HG03175 (cell line): Measurements from ENCODE around the gene MPG.

Experiments
- ATAC-seq: cut with Tn5 transposase; IDR thresholded peaks from one replicate; pipeline ENCODE4 v1.9.1; 2021; ENCODE audit warnings: mild to moderate bottlenecking, moderate library complexity; ENCODE audit not compliant: unreplicated experiment

Gene MPG

GRCh38 chr16:47234-47633, 30.8 kb upstream of the MPG start:
- no peak for ATAC-seq

DNA sequence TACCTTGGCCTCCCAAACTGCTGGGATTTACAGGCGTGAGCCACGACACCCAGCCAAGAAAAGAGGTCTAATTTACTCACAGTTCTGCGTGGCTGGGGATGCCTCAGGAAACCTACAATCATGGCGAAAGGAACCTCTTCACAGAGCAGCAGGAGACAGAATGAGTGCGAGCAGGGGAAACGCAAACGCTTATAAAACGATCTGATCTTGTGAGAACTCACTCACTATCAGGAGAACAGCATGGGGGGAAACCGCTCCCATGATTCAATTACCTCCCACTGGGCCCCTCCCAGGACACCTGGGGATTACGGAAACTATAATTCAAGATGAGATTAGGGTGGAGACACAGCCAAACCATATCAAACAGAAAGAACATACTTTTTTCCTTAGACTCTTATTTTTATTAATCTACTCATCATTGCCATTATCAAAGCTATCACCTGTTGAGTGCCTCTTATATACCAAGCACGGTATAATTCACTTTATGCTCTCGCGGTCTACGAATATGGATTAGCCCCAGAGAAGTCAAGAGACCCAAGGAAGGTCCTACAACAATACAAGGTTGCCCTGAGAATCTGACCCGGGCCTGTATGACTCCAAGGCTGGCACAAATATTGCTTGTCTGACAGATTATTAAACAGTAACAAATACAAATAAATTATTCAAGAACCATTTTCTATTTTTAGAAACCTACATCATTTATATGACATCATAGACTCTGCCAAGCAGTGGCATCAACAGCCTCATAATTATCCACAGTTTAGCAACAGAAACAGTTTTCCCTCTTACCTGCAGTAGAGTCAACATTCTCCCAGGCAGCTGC, 27.0 kb upstream of the MPG start:
- ATAC-seq: no peak

- ATAC-seq: peak; percentile 91
Measured at GRCh38 chr16:53346-54236, 24.4 kb upstream of the MPG start, which contains the start of the genes POLR3K and SNRNP25. POLR3K (minus strand) TSS chr16:53608; CDS start chr16:53586, 22 bp downstream. SNRNP25 (plus strand) TSS chr16:53828; CDS start chr16:54017, 189 bp downstream.

GRCh38 chr16:54237-54581, 23.8 kb upstream of the MPG start:
- no peak for ATAC-seq

DNA sequence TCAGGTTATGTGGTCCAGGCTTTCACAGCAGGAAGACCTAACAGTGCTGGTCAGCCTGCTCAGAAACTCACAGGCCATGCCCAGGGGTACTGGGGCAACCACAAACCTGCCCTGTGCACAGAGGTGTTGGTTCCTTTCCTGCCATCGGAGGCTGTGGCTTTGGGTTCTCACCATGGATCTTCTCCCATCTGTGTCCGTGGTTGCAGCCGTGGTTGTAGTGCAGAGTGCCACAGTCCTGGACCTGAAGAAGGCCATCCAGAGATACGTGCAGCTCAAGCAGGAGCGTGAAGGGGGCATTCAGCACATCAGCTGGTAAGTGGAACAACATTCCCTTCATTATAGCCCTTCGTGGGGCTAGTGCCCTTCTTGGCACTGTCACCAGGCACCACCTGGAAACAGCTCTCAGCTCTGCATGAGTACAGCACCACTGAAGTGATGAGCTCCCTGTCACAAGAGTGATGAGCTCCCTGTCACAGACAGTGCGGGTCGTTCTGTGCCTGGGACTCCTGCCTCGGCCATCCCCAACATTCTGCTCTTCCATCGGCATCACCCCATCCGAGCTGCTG, 22.4 kb upstream of the MPG start:
- no peak for ATAC-seq

DNA sequence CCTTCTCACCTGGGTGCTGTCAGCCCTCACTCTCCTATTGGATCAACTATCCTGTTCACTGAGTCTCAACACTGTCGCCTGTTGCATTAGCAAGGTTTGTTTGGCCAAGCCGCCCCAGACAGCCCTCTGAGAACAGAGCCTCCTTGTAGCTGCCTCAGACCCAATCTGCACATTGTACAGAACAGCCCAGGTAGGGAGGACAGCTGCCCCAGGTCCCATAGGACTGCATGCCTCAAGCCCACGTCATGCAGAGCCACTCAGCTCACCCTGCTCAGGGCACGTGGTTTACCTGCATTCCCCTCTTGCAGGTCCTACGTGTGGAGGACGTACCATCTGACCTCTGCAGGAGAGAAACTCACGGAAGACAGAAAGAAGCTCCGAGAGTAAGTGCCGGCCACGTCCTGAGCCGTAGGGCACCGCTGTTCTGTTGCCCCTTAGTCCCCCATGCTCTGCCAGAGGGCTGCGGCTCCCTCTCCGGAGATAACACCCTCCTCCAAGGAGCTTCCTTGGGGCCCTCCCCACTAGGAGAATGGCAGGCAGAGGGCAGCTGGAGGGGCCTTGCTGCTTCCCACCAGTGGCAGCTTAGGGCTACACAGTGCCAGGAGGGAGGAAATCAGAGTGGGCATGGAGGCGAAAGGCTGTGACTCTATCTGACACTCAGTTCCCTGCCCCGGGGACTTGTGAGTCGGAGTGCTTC, 21.6 kb upstream of the MPG start:
- ATAC-seq: no peak

- ATAC-seq: no peak
Measured at GRCh38 chr16:57711-58110, 20.3 kb upstream of the MPG start.

- ATAC-seq: no peak
Measured at GRCh38 chr16:58491-59439, 19.3 kb upstream of the MPG start.

- ATAC-seq: no peak
Measured at GRCh38 chr16:59440-60059, 18.5 kb upstream of the MPG start.

DNA sequence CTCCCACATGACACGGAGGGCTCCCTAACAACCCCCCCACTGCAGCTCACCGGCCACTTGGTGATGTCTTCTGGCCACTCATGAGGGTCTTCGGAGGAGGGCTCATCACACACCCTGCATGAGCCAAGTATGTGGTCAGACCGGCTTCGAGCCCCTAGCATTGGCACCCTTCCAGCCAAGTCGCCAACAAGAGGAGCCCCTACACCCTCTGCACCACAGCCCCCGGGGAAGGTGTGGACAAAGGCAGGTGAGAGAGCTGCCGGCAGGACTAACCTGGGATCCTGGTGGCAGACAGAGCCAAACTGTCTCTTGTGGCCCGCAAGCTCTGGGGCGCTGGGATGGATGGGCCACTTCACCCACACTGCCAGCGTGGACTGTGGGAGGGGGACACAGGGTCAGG, 17.9 kb upstream of the MPG start:
- ATAC-seq: no peak

DNA sequence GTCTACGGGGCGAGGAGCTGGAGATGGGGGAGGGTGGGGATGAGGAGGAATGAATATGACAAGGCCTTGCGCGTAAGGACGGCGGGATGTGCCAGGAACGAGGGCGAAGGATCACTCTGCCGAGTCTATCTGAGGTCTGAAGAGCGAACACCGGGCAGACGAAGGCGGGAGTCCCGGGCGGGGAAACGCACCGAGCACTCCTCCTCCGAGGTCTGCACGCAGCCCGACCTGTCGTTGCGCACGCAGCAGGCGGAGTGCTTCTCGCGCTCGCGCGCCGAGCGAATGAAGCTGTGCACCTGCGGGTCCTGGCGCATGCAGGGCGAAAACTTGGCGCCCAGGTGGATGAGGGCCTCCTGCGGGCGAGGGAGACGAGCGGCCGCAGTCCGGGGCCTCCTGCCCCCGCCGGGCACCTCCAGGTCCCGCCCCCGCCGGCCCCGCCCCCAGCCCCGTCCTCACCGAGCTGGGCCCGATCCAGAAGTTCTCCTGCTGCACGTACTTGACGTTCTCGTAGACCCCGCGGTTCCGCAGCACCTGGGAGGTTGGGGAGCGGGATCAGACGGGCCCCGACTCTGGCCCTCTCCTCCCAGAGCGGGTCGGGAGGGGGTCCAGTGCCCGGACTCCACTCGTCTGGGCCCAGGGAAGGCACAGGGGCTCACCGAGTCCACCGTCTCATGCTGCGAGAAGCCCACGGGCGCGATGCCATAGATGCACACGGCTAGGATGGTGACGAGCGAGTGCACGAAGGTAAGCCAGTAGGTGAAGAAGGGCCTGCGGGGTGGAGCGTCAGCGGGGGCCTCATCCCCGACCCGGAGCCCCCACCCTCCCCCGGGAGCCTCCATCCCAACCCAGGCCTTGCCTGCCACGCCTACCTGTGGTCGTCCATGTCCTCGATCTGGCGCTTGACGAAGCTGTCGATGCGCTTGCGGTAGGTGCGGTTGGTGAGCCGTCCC, 16.8 kb upstream of the MPG start:
- no peak for ATAC-seq

- ATAC-seq: no peak
Measured at GRCh38 chr16:61879-62281, 16.1 kb upstream of the MPG start.

DNA sequence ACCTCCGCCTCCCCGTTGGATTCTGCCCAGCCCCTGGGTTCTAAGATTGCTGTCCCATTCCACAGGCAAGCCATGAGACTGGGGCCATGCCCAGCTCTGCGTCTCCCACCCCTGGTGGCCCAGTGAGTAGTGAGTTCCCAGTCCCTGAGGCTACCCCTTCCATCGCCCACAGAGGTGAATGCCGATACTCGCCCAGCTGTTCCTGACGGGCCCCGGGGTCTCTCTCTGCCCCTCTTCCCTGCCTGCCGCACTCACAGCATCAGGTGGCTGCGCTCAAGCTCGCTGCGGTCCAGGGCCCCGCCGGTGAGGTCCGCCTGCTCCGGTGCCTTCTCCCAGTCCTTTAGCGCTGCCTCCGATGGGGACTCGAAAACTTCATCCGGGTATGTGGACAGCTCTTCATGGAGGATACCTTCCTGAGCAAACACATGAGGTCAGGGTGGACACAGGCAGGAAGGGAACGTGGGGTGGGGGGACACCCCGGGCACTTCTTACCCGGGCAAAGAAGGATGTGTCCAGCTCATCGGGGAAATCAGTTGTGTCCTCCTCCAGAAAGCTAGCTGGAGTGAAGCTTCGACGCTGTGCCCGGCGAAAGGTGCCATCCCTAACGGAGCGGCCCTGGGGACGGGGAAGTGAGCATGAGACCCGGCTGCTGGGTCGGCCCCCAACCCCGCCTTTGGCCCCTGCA, 15.6 kb upstream of the MPG start:
- ATAC-seq: no peak

- ATAC-seq: no peak
Measured at GRCh38 chr16:62968-63391, 15.0 kb upstream of the MPG start.

- ATAC-seq: no peak
Measured at GRCh38 chr16:63466-63865, 14.6 kb upstream of the MPG start.

DNA sequence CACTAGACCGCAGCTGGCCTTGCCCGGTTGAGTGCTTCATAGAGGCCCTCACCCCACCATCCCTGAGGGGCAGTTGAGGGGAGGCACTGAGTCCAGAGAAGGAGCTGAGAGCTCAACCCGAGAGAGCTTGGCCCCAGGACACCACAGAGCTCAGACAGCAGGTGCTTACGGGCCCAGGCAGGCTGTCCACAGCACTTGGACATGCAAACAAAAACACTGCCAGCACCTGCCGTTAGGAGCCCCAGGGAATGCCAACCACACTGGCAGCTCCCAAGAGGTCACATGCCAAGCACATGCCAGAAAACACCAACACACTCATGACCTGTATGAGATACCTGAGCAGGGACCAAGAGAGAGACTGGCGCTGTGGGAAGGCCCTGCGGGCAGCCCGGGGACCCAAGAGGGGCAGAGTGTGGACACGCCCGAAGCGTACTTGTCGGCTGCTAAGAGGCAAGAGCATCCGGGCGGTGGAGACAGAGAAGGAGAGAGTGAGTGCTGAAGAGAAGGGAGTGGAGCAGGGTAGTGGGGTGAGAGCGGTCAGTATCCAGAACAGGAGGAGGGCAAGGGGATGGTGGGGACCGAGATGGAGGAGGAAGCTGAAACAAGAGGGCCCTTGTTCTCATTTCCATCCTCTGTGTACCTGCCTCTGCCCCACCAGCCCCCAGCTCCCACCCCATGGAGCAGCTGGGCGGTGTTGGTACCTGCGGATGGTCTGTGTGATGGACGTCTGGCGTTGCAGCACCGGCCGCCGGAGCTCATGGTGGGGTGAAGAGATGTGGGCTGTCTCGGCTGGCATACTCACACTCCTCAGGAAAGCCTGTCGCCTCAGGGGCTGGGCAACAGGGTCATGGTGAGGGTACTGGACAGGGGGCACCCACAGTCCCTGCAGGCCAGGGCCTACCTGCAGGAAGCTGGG, 13.8 kb upstream of the MPG start:
- ATAC-seq: no peak

DNA sequence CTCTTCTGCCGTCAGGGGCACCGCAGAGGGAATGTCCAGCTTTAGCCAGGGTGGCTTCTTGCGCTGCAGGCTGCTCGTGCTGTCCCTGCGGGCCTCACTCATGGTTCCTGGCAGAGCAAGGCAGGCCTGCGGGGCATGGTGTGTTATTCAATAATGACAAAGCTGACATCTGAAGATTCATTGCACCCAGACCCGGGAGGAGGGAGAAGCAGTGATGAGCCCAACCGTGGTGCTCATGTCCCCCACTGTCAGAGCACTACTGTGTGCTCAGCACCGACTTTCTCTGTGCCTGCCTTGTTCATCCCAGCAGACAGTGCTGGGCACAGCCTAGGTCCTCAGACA, 13.1 kb upstream of the MPG start:
- ATAC-seq: no peak
